Body of pancreas (tissue), 4 donors: ENCODE data around the gene SLC6A9.

ENCODE experiments used
- CTCF ChIP-seq, 7 experiments: fragments of 450-650 bp in 4 of 7; fragments of 200-600 bp in 3 of 7; sonication (generic) in 3 of 7; IDR thresholded peaks; one replicate each; pipeline ENCODE4 v1.5.1; 2016 to 2019; ENCODE audit warnings: antibody characterized with exemption in 7 of 7
- POLR2A ChIP-seq, 3 donors: fragments of 450-650 bp; IDR thresholded peaks; one replicate each; pipeline ENCODE4 v1.6.1; 2016; ENCODE audit warnings: antibody characterized with exemption in 3 of 3, mild to moderate bottlenecking in 2 of 3

- TF ChIP-seq CTCF (IDR thresholded peaks at IDR 0.05) (no peak), POLR2A (IDR thresholded peaks at IDR 0.05) (no peak)
Observed at GRCh38 chr1:43975249-43975961, 55.9 kb downstream of the SLC6A9 start.
